ENCODE data around the gene ATG7.

The ATG7 gene

GRCh38 chr3:11539218-11539617 lies 267.0 kb downstream of the ATG7 start:
- DNase-seq = no peak
- no peak for ATAC-seq

DNA sequence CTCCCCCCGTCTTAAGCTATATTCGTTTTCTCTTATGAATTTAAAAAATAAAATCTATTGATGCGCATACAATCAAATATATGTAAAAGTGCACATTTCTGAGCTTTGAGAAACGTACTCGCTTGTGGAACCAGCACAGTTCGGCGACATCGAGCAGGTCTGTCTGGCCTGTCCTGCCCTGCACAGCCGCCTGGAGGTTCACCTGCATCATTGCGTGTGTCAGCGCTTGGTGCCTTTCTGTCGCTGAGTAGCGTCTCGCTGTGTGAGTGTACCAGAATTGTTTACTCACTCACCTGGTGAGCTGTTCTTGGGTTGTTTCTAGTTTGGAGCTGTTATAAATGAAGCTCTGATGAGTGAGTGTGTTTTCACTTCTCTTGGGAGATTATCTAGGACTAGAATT lies 267.5 kb downstream of the ATG7 start:
- DNase-seq (no peak), ATAC-seq (no peak)

DNA sequence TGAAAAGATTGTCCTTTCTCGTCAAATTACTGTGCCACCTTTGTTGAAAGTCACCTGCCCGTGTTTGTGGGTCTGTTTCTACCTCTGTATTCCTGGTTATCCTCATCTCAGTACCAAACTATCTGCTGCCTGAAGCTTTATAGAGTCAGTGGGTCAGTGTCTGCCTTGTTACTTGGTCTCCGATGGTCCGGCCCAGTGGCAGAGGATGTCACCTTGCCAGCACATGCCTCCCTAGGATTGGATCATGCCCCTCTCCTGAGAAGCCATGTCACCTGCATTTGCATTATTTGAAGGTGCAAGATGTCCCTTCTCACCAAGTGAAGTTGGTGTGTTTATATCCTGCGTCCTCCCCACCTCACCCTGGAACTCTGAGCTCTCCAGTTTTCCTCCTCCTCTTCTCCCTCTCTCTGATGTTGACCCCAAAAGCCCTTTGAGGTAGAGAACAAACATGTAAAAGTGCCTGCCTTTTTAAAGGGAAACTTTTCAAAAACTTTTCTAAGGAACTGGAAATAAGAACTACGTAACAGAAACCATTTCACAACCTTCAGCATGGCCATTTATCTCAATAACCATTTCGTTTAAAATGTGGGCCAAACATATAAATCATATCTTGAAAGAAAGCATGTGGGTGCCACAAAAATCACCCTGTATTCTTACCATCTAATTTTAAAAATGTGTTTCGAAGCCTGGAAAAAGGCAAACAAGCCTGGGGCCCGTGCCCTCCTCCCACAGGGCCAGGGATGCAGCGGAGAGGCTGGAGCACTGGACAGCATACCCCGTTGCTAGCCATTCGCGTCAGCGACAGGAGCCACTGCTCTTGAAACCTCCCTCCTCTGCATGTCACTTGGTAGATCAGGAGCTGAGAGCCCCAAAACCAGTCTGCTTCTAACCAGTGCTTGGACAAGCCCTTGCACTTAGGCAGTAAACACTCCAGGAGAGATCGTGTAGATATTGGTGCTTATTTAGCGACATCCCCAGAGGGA lies 269.4 kb downstream of the ATG7 start:
- DNase-seq (no peak), ATAC-seq (no peak)

DNA sequence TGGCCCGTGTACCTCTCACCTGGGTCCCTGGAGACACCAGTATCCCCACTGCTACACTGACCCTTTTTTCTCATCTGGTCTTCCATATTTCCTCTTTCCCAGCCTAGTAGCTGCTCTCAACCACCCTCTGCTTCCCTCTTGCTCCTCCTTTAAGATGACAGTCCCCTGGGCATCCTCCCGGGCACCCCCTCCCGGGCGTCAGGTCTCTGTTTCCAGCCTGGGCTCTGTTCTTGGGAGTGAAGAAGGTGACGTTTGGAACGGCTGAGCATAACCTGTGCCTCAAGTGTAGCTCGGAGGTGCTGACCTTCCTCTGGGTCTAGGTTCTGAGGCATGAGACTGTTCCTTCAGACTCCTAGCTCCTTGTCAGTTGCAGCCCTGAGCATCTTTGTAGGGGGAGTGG lies 270.4 kb downstream of the ATG7 start:
- DNase-seq = no peak
- ATAC-seq = no peak

DNA sequence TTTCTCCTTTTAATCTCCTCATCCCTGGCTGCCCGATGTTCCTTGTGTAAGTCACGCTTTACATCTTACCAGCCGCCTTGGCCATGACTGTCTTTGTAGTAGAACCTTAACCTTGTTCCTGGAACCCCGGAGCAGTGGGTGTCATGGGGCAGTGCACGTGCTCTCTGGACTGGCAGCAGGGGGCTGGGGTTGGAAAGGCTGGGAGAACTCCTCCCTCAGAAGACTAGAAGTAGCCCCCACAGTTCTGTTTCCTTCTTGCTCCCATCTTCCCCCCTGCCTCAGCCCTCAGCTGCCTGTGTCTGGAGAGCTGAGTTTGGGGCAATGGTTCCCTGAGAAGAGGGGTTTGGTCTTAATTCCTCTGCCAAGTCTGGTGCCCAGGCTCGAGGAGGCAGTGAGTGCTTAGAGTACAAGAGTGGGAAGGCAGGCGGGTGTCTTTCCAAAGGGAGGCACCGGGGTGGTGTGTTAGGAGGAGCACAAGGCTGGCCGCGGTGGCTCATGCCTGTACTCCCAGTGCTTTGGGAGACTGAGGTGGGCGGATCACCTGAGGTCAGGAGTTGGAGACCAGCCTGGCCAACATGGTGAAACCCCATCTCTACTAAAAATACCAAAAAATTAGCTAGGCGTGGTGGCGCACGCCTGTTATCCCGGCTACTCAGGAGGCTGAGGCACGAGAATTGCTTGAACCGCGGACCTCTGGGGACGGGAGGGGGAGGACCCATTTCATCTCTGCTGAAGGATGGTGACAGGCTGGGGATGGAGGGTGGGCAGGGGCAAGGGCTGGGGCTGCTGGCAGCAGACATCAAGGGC lies 271.1 kb downstream of the ATG7 start:
- no peak for DNase-seq
- ATAC-seq = no peak

DNA sequence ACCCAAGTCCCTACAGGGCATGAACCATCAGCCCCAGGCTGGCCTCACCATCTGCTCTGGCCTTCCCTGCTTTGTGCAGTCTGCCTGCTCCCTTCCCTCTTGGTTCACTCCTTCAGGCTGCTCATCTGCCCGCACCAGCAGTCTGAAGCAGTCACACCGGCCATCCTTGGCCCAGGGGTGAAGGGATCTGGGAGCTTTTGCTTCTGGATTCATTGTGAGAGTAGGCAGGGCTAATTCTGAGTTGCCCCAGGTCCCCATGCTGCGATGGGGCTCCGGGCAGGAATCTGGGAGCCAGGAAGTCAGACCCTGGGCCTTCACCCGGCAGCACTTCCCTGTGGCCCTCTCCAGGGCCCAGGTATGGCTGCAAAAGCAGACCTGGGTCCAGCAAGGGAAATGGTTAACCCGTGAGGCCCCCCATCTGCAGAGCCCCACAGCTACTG lies 271.8 kb downstream of the ATG7 start:
- no peak for ATAC-seq

GRCh38 chr3:11544412-11545181 lies 272.4 kb downstream of the ATG7 start:
- ATAC-seq (no peak), DNase-seq (no peak)

More for the DNA sequence above, 271.8 kb downstream of the ATG7 start:
- DNase-seq = no peak

DNA sequence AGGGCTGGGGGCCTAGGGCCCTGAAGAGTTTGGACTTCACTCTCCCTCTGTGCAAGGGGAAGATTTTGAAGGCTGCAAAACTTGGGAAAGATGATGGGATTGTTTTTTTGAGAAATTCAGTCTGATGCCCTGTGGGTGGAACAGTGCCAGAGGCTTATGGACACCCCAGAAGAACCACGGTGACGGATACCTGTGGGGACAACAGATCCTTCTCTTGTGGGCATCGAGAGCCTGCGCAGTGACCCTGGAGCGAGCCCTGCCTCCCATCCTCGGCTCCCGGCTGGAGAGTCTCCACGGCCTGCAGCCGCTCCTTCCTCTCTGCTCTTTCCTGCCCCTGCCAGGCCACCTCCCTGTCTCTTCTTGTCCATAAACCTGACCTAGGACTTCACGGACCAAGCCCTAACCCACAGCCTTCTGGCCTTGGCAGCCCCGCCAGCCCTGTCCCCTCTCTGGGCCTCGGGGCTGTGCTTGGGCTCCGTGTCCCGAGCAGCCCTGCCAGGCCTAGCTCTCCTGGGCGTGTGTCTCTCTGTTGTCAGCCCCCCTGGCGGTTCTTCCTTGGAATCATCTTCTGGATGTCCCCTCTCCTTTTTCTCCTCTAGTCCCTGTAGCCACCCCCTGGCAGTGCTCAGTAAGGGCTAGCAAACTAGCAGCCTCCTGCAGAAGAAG lies 273.1 kb downstream of the ATG7 start:
- no peak for DNase-seq
- no peak for ATAC-seq

DNA sequence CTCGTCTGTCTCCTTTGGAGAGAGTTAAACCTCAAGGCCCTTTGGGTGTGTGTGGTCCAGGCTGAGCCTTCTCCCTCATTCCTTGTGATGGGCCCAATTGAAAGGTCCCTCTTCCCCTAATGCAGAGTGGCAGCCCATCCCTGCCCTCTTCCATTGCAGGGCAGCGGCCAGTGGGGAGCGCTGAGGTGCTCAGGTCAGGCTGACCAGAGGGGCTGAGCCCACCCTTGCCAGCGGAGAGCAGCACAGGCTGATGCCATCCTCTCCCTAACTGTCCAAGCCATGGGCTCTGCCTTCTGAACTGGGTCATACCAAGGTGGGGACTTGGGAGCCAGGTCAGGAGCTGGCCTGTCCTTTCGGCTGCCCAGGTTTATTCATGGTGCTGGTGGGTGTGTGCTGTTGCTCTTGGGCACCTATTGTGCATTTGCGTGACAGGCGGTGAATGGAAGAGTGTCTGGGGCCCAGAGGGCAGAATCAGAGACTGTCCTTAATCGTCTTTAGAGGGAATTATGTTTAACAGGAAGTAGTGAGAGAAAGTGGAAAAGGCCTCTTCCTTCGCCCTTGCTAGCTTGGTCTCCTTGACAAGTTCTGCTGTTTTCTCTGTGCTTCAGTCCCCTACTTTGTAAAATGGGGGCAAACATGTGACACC lies 274.6 kb downstream of the ATG7 start:
- ATAC-seq = peak; percentile 3
- no peak for DNase-seq

DNA sequence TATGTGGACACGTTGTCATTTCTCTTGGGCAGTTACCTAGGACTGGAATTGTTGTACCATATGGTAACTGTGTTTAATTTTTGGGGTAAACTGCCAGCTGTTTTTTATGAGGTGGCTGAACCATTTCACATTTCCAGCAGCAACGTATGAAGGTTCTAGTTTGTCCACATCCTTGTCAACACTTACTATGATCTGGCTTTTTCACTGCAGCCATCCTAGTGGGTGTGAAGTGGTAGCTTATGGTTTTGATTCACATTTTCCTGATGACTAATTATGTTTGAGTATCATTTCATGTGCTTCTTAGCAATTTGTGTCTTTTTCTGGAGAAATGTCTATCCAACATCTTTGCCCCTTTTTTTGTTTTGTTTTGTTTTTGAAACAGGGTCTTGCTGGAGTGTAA lies 275.3 kb downstream of the ATG7 start:
- no peak for ATAC-seq

DNA sequence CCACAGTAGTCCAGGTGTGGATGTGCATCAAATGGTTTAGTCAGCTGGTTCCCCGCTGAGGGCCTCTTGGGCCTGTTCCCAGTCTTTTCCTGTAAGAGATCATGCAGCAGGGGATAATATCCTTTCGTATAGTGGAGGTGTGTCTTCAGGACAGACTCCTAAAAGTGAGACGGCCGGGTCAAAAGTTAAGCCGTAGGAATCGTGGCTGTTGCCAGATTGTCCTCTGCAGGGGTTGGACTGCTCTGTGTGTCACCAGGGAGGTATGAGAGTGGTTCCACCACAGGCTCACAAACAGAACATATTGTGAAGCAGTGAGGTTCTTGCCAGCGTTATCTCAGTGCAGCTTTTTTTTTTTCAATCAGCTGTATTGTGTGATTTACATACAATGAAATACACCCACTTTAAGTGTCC lies 276.5 kb downstream of the ATG7 start:
- ATAC-seq (no peak), DNase-seq (no peak)

More for the DNA sequence above, 275.3 kb downstream of the ATG7 start:
- no peak for DNase-seq

DNA sequence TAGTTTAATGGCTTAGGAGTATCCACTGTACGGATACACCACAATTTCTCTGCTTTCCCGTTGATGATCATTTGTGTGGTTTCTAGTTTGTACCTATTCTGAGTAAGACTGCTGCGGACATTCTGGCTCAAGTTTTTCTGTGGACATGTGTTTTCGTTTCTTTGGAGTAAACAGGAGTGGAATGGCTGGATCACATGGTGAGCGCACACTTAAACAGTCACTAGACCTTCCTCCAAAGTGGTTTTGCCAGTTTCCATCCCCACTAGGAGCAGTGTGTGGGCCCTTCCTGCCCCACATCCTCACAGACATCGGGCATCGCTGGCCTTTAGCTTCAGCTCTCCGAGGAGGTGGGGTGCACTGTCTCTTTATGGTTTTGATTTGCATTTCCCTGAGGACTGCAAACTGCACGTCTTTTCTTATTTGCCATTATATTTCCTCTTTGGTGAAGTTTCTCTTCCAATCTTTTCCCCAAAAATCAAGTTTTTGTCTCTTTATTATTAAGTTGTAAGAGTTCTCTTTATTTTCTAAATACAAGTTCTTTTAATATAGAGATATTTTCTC lies 277.5 kb downstream of the ATG7 start:
- DNase-seq = no peak
- ATAC-seq = no peak

GRCh38 chr3:11551036-11551435 lies 278.8 kb downstream of the ATG7 start:
- DNase-seq (no peak), ATAC-seq (no peak)

DNA sequence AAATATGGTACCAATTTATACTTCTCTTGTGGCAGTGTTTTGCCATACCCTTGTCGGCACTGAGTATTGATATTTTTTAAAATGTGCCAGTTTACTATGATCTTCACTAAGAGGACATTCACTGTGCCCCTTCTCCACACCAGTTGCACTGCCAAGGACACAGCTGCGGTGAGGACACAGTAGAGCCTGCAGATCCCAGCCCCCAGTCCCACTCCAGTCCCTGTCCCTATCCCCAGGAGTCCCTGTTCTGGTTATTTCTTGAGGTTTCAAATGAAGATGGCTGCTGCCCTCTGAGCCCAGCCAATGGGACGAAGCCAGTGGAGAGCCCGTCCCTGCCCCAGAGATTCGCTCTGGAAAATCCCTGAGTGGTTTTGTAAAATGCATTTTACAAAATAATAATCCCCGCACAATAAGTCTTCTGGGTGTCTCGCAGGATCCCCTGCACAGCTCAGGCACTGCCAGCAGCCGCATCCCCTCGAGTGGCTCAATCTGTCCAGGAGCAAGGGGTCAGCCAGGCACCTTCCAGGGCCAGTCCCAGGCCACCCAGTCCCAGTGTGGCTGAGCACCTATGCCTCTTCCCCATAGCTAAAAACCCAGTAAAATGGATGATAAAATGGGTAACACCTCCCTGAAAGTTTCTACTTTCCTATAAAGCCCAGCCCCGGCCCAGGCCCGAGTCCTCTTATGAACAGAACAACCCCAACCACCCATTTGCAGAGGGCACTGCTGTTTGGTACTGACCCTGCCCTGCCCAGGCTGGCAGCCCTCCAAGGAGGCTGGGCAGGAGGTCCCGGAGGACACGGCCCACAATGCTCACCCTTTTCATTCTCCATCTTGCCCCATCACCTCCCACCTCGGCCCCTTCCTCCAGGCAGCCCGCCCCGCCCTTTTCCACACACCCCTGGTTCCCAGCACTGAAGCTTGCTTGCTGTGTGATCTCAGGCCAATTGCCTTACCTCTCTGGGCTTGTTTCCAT lies 280.4 kb downstream of the ATG7 start:
- no peak for ATAC-seq
- no peak for DNase-seq

DNA sequence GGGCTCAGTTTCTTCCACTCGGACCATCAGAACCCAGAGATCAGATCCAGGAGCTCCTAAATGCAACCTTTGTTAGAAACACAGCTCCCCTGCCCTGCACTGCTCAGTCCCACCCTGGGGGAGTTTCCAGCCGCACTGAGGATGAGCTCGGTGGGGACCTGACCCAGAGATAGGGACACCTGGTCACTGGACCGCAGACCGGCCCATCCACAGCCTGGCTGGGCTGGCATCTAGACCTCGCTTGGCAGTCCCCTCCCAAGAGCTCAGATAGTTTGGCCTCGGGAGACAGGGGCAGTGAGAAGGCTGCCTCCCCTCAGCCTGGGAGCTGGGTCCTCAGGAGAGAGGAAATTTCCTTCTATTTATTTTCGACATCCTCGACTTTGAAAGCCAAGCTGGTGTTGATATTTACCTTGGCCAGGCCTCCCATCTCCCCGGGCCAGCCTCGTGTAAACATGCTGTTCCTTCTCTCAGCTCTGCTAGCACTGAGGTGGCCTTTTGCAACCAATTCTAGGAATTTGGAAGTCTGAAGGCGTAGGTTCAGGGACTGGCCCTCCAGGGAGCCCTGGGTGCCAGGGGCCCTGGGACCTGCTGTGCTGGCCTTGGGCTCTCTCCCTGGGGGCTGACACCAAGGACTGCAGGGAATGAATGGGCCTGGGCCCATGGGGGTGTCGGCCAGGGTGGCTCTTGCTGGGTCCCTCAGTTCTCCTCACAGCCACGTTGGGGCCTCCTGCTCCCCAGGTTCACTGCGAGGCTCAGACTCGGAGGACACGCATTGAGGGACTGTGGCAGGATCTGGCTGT lies 281.4 kb downstream of the ATG7 start:
- ATAC-seq = no peak
- no peak for DNase-seq

DNA sequence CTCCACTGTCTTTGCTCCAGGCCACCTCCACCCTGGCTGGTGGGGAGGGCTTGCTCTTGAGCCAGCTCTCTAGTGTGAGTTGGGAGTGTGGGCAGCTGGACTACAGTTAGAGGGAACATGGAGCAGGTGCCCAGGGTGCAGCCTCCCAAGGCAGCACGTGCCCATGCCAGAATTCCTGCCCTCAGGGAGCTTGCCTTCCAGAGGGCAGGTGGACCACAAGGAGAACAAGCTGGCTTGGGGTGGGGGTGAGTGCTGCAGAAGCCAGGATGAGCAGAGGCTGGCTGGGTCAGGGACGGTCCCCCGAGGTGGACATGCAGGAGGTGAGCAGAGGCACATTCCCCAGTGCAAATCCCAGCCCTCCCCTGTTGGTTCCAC lies 282.0 kb downstream of the ATG7 start:
- ATAC-seq (no peak), DNase-seq (no peak)

GRCh38 chr3:11554666-11555065 lies 282.5 kb downstream of the ATG7 start:
- DNase-seq = no peak
- ATAC-seq = no peak

GRCh38 chr3:11555211-11555782 lies 283.1 kb downstream of the ATG7 start:
- ATAC-seq = no peak
- DNase-seq = no peak
